ENCODE results near the gene UGT2B15. TPM values are rescaled to one million over a fixed set of nuclear protein-coding genes. Genes with fewer than 3 reads are reported as not detected.
"Not testable (repeated sequence)": the region's sequence is repeated elsewhere in the genome, so short reads cannot be mapped to it uniquely, and the experiment has no call there.

Gene UGT2B15
- total RNA-seq, 1 donor from 2014 or later = 0.21 TPM

GRCh38 chr4:68655764-68656444, 14.5 kb downstream of the UGT2B15 start:
- H3K27me3 ChIP-seq = no peaks in the 10 kb centered on the region
- DNase-seq (ENCODE audit: low spot score in 2 of 2) = no peak
- no peaks in the 10 kb centered on the region for H3K4me1 ChIP-seq
- H3K36me3 ChIP-seq = no peaks in the 10 kb centered on the region
- H3K27ac ChIP-seq = no peak overlapping the region
- no peaks in the 10 kb centered on the region for H3K9me3 ChIP-seq
- TF ChIP-seq, protein P1, sequence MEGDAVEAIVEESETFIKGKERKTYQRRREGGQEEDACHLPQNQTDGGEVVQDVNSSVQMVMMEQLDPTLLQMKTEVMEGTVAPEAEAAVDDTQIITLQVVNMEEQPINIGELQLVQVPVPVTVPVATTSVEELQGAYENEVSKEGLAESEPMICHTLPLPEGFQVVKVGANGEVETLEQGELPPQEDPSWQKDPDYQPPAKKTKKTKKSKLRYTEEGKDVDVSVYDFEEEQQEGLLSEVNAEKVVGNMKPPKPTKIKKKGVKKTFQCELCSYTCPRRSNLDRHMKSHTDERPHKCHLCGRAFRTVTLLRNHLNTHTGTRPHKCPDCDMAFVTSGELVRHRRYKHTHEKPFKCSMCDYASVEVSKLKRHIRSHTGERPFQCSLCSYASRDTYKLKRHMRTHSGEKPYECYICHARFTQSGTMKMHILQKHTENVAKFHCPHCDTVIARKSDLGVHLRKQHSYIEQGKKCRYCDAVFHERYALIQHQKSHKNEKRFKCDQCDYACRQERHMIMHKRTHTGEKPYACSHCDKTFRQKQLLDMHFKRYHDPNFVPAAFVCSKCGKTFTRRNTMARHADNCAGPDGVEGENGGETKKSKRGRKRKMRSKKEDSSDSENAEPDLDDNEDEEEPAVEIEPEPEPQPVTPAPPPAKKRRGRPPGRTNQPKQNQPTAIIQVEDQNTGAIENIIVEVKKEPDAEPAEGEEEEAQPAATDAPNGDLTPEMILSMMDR (IDR thresholded peaks at IDR 0.05) = no peak
- intact Hi-C loops (cut with DNase I) = no loop called here
- H3K4me3 ChIP-seq = no peak overlapping the region

- Histone ChIP-seq H3K4me1 (no peaks in the 10 kb centered on the region), H3K27ac (no peak overlapping the region), H3K36me3 (no peaks in the 10 kb centered on the region), H3K9me3 (no peaks in the 10 kb centered on the region), H3K27me3 (no peaks in the 10 kb centered on the region), H3K4me3 (no peak overlapping the region)
- no peak for DNase-seq (ENCODE audit: low spot score in 2 of 2)
- intact Hi-C loops (cut with DNase I) = no loop called here
- TF ChIP-seq, protein P1 (IDR thresholded peaks at IDR 0.05) = no peak
Measured at GRCh38 chr4:68654946-68655721, 15.3 kb downstream of the UGT2B15 start.

GRCh38 chr4:68651932-68652331, 18.5 kb downstream of the UGT2B15 start:
- H3K4me1 ChIP-seq = no peaks in the 10 kb centered on the region
- no peak overlapping the region for H3K27ac ChIP-seq
- no peaks in the 10 kb centered on the region for H3K9me3 ChIP-seq
- no peaks in the 10 kb centered on the region for H3K36me3 ChIP-seq
- H3K27me3 ChIP-seq = no peaks in the 10 kb centered on the region
- TF ChIP-seq, protein P1 (IDR thresholded peaks at IDR 0.05) = no peak
- DNase-seq (ENCODE audit: low spot score in 2 of 2) = no peak
- H3K4me3 ChIP-seq = no peak overlapping the region
- intact Hi-C loops (cut with DNase I) = no loop called here

GRCh38 chr4:68630371-68630770, 40.1 kb downstream of the UGT2B15 start:
- Histone ChIP-seq H3K4me3 (no peak overlapping the region), H3K4me1 (no peaks in the 10 kb centered on the region), H3K27me3 (no peaks in the 10 kb centered on the region), H3K27ac (no peak overlapping the region), H3K9me3 (no peaks in the 10 kb centered on the region), H3K36me3 (no peaks in the 10 kb centered on the region)
- intact Hi-C loops (cut with DNase I) = loop anchor here (5.0 kb wide), 1 partner anchor 128 kb away; no protein-coding TSS in a partner anchor
- TF ChIP-seq, protein P1 (IDR thresholded peaks at IDR 0.05) = no peak
- no peak for DNase-seq (ENCODE audit: low spot score in 2 of 2)

DNA sequence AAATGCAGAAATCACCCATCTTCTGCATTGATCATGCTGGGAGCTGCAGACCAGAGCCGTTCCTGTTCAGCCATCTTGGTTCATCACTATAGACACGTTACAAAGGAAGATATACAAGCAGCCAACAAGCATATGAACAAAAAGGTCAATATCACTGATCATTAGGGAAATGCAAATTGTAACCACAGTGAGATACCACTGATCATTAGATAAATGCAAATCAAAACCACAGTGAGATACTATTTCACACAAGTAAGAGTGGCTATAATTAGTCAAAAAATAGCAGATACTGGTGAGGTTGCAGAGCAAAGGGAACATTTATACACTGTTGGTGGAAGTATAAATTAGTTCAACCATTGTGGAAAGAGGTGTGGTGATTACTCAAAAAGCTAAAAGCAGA, 47.7 kb downstream of the UGT2B15 start:
- H3K27ac ChIP-seq; H3K36me3 ChIP-seq; H3K4me1 ChIP-seq; intact Hi-C loops (cut with DNase I); H3K27me3 ChIP-seq; H3K4me3 ChIP-seq; H3K9me3 ChIP-seq; DNase-seq (ENCODE audit: low spot score in 2 of 2): not testable (repeated sequence)

GRCh38 chr4:68617003-68617698, 53.3 kb downstream of the UGT2B15 start:
- intact Hi-C loops (cut with DNase I) = no loop called here
- no peak overlapping the region for H3K4me3 ChIP-seq
- H3K27me3 ChIP-seq = no peaks in the 10 kb centered on the region
- H3K9me3 ChIP-seq = no peaks in the 10 kb centered on the region
- H3K4me1 ChIP-seq = no peaks in the 10 kb centered on the region
- no peak overlapping the region for H3K27ac ChIP-seq
- TF ChIP-seq, protein P1 (IDR thresholded peaks at IDR 0.05) = no peak
- DNase-seq (ENCODE audit: low spot score in 2 of 2) = no peak
- no peaks in the 10 kb centered on the region for H3K36me3 ChIP-seq

Data from ascending aorta (tissue), 2 donors.